Loucy (cell line): ENCODE data around the gene CCDC9B.

Source experiments
- H2AFZ ChIP-seq: fragments of 200-600 bp; sonication (generic); 2 replicates; pipeline ENCODE4 v1.6.0; 2016; ENCODE audit warnings: antibody characterized with exemption, mild to moderate bottlenecking, low read length, moderate library complexity
- H3F3A ChIP-seq: fragments of 200-600 bp; 2 replicates; pipeline ENCODE4 v1.6.0; 2016; ENCODE audit warnings: antibody characterized with exemption, low read depth, mild to moderate bottlenecking
- H3K27me3 ChIP-seq: fragments of 200-600 bp; sonication (generic); 2 replicates; pipeline ENCODE4 v1.6.1; 2014; ENCODE audit warnings: low read length, mild to moderate bottlenecking; ENCODE audit not compliant: insufficient read depth, poor library complexity, severe bottlenecking
- H3K36me3 ChIP-seq: fragments of 200-600 bp; sonication (generic); 2 replicates; pipeline ENCODE4 v1.6.1; 2016; ENCODE audit warnings: low read length; ENCODE audit not compliant: insufficient read depth
- H3K4me1 ChIP-seq: fragments of 200-600 bp; sonication (generic); 2 replicates; pipeline ENCODE4 v1.5.1; 2014; ENCODE audit warnings: low read length, mild to moderate bottlenecking; ENCODE audit not compliant: insufficient read depth, poor library complexity, severe bottlenecking
- H3K4me2 ChIP-seq: fragments of 200-600 bp; sonication (generic); 2 replicates; pipeline ENCODE4 v1.6.0; 2014; ENCODE audit warnings: antibody characterized with exemption, low read length, low read depth, mild to moderate bottlenecking; ENCODE audit not compliant: poor library complexity, severe bottlenecking
- H3K4me3 ChIP-seq: fragments of 200-600 bp; sonication (generic); 2 replicates; pipeline ENCODE4 v1.5.1; 2014; ENCODE audit warnings: low read length, mild to moderate bottlenecking, mixed read lengths; ENCODE audit not compliant: poor library complexity, severe bottlenecking
- H3K79me2 ChIP-seq: fragments of 200-600 bp; sonication (generic); 2 replicates; pipeline ENCODE4 v1.6.1; 2014; ENCODE audit warnings: low read length; ENCODE audit not compliant: insufficient read depth
- H3K9ac ChIP-seq: fragments of 200-600 bp; sonication (generic); 2 replicates; pipeline ENCODE4 v1.6.0; 2014; ENCODE audit warnings: mild to moderate bottlenecking, low read depth, low read length, moderate library complexity; ENCODE audit not compliant: poor library complexity, severe bottlenecking
- H3K9me2 ChIP-seq: fragments of 200-600 bp; sonication (generic); replicated peaks from 2 replicates; pipeline ENCODE4 v1.6.1; 2016; ENCODE audit warnings: low read depth, low read length, mixed read lengths
- H3K9me3 ChIP-seq: fragments of 200-600 bp; sonication (generic); 2 replicates; pipeline ENCODE4 v1.6.1; 2014; ENCODE audit warnings: mild to moderate bottlenecking, antibody characterized with exemption, low read length, low read depth; ENCODE audit not compliant: insufficient read depth
- H4K20me1 ChIP-seq: fragments of 200-600 bp; sonication (generic); 2 replicates; pipeline ENCODE4 v1.6.0; 2014; ENCODE audit warnings: antibody characterized with exemption, low read length, mild to moderate bottlenecking; ENCODE audit not compliant: insufficient read depth, poor library complexity, severe bottlenecking
- EZH2phosphoT487 ChIP-seq: fragments of 200-600 bp; IDR thresholded peaks from 2 replicates; pipeline ENCODE4 v1.6.1; 2018; ENCODE audit warnings: antibody characterized with exemption, mild to moderate bottlenecking, moderate library complexity, borderline replicate concordance
- TF ChIP-seq, protein P1 (sequence below): fragments of 200-600 bp; sonication (generic); conservative IDR thresholded peaks from 2 replicates; pipeline ENCODE4 v1.5.1; 2014; ENCODE audit warnings: mild to moderate bottlenecking, antibody characterized with exemption, low read length

CCDC9B gene

GRCh38 chr15:40386480-40386879 lies 45.7 kb upstream of the CCDC9B start:
- peaks cover 44% of the 10 kb centered on the region; the same call in 1 of the 2 replicates for H3K36me3 ChIP-seq

GRCh38 chr15:40382580-40383456 lies 42.1 kb upstream of the CCDC9B start, which contains the start of gene KNSTRN:
Gene KNSTRN (plus strand): TSS chr15:40382721. CDS start chr15:40382836, 115 bp downstream.
- TF ChIP-seq, protein P1, sequence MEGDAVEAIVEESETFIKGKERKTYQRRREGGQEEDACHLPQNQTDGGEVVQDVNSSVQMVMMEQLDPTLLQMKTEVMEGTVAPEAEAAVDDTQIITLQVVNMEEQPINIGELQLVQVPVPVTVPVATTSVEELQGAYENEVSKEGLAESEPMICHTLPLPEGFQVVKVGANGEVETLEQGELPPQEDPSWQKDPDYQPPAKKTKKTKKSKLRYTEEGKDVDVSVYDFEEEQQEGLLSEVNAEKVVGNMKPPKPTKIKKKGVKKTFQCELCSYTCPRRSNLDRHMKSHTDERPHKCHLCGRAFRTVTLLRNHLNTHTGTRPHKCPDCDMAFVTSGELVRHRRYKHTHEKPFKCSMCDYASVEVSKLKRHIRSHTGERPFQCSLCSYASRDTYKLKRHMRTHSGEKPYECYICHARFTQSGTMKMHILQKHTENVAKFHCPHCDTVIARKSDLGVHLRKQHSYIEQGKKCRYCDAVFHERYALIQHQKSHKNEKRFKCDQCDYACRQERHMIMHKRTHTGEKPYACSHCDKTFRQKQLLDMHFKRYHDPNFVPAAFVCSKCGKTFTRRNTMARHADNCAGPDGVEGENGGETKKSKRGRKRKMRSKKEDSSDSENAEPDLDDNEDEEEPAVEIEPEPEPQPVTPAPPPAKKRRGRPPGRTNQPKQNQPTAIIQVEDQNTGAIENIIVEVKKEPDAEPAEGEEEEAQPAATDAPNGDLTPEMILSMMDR: no peak
- TF ChIP-seq EZH2phosphoT487: no peak
- H3K4me3 ChIP-seq: peak within 1 kb of the TSS; percentile 100
- H3K36me3 ChIP-seq: peaks cover 16% of the 10 kb centered on the region; the same call in 1 of the 2 replicates
- peak within 1 kb of the TSS; percentile 99 for H3K4me2 ChIP-seq
- H3K4me1 ChIP-seq: peaks cover 22% of the 10 kb centered on the region
- H4K20me1 ChIP-seq: peaks cover 18% of the 10 kb centered on the region
- peaks cover 3% of the 10 kb centered on the region for H3K27me3 ChIP-seq
- H3K9me2 ChIP-seq: no peaks in the 10 kb centered on the region
- H3K79me2 ChIP-seq: peaks cover 48% of the 10 kb centered on the region
- H3K9ac ChIP-seq: peak within 1 kb of the TSS; percentile 98
- H2AFZ ChIP-seq: peak within 1 kb of the TSS; percentile 83
- H3F3A ChIP-seq: no peaks in the 10 kb centered on the region
- no peaks in the 10 kb centered on the region for H3K9me3 ChIP-seq

More at GRCh38 chr15:40386480-40386879, 45.7 kb upstream of the CCDC9B start:
- no peak for TF ChIP-seq EZH2phosphoT487
- TF ChIP-seq, protein P1: no peak
- H3K4me1 ChIP-seq: peaks cover 22% of the 10 kb centered on the region
- no peak overlapping the region for H3K4me2 ChIP-seq
- no peaks in the 10 kb centered on the region for H3K9me2 ChIP-seq
- H4K20me1 ChIP-seq: peaks cover 18% of the 10 kb centered on the region
- peaks cover 63% of the 10 kb centered on the region for H3K79me2 ChIP-seq
- no peak overlapping the region for H3K9ac ChIP-seq
- peaks cover 3% of the 10 kb centered on the region for H3K27me3 ChIP-seq
- H2AFZ ChIP-seq: no peak overlapping the region
- no peaks in the 10 kb centered on the region for H3F3A ChIP-seq
- no peak overlapping the region for H3K4me3 ChIP-seq
- no peaks in the 10 kb centered on the region for H3K9me3 ChIP-seq

- Histone ChIP-seq H3K9ac (no peak overlapping the region), H3K4me3 (no peak overlapping the region), H3K4me1 (peaks cover 22% of the 10 kb centered on the region), H3K9me3 (no peaks in the 10 kb centered on the region), H4K20me1 (peaks cover 18% of the 10 kb centered on the region), H3K4me2 (no peak overlapping the region), H3K27me3 (peaks cover 3% of the 10 kb centered on the region), H3K36me3 (peaks cover 8% of the 10 kb centered on the region; the same call in 1 of the 2 replicates), H2AFZ (peak overlapping the region; percentile 83), H3K79me2 (peaks cover 42% of the 10 kb centered on the region), H3K9me2 (no peaks in the 10 kb centered on the region), H3F3A (no peaks in the 10 kb centered on the region)
- TF ChIP-seq EZH2phosphoT487: no peak
- TF ChIP-seq, protein P1: no peak
These were observed 41.2 kb upstream of the CCDC9B start for GRCh38 chr15:40381818-40382529.
